Measurements from ENCODE around the gene DAB2IP.
"Not testable (repeated sequence)": the region's sequence is repeated elsewhere in the genome, so short reads cannot be mapped to it uniquely, and the experiment has no call there.

DAB2IP gene

DNA sequence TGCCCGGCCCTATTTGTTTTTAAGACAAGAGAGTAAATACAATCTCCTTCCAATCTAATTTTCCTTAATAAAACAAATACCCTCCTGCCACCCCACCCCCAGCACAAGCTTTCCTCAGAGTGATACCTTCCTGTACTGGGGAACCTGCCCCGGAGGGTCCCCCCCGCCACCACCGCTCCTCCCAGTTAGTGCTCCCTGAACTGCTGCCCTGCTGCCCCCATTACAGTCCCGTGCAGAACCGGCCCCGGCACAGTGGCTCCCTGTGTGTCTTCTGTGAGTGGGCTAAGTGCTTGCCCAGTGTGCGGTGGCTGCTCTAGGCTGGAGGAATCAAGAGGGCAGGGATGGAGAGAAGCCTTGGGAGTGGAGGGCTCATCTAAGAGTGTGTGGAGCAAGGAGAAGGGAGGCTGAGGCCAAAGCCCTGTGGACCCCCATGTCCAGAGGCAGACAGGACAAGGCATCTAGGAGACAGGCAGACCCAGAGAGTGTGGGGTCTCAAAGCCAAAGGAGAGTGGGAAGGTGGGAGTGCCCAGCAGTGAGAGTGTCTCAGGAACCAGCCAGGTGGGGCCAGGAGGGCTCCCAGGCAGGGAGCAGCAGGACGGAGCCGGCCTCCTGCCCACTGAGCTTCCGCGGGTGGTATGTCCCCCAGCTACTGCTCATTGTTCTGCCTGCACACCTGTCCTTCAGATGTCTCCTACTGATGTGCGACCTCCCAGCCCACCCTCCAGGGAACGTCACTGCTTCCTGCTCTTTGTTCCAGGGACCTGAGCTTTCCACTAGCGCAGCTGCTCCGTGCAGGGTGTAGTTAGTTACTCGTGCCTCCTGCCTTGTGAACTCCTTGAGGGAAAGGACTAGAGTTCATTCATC is 129.0 kb downstream of the DAB2IP start:
- no peak for DNase-seq

DNA sequence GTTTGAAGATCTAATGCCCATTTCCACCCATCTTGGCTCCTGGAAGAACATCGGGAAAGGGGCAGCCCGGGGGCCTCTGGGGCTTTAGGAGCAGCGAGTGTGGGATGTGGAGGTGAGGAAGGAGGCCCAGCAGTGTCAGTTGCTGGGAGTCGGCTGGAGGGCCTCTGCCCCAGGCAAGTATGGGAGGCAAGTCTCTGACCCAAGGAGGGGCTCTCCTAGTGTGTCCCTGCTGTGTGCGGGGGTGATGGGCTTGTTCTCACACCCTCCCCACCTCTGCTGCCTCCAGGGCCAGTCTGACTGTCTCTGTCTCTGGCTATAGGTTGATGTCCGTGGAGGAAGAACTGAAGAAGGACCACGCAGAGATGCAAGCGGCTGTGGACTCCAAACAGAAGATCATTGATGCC is 129.7 kb downstream of the DAB2IP start:
- DNase-seq: no peak

DNA sequence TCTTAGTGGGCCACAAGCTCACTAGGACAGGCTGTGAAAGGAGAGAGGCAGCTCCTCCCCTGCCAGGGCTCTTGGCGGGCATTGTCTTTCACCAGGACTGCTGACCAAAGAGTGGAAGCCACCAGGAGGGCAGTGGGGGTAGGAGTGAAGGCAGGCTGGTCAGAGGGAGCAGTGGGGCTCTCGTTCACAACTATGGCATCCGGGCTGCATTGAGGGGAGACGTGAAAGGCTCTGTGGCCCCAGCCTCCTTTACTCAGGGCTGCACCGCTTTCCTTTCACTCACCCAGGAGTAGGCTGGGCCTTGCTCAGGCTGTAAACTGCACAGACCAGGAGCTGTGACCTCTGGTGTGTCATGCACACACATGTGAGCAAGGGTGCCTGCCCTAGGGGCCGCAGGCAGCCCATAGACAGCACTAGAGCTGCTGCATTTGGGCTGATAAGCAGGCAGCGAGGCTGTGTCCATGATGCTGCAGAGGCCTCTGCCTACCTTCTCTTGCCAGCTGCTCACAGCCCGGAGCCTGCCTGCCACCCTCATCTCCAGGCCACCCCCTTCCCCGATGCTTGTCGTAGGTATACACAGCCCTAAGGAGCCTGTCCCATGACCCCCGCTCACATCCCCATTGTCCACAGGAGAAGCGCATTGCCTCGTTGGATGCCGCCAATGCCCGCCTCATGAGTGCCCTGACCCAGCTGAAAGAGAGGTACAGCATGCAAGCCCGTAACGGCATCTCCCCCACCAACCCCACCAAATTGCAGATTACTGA is 130.4 kb downstream of the DAB2IP start:
- DNase-seq: no peak

DNA sequence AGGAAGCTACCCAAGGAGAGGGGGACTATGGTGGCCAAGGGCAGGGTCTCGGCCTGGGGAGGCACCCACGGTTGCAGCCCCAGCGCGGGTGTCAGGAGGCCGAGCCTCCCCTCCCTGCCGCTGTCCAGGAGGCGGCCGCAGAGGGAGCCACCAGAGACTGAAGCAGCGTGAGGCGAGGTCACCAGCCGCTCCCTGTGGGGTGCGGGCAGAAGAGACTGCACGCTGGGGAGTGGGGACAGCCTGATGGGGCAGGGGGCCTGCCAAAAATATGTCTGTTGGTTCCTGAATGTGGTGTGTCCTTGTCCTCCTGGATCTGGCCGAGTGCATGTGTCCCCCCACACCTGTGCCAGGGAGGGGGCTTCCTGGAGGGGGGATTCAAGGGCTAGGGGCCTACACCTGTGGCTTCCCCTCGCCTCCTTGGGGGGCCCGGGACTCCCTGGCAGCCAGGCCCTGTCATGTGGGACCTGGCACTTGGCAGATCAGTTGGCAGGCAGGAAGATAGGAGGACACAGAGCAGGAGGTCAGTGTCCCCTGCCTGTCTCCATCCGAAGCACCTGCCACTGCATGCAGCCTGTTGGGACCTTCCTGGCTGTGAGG is 131.2 kb downstream of the DAB2IP start:
- no peak for DNase-seq

DNA sequence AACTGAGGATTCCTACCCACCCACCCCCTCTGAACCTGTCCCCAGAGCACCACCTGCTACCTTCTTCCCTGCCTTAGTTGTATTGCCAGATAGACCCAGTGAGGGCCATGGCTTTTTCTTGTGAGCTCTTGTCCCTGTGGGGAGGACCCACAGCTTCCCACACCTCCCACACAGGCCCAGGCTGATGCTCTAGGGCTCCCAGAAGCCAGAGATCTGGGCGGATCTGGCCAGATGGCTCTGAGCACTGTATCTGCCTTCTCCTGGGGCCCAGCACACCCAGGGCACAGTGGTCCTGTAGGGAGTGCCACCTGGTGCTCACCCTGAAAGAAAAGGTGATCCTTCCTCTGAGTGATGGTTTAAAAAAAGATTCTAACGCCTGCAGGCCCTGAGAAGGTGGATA is 131.7 kb downstream of the DAB2IP start:
- DNase-seq: no peak

DNA sequence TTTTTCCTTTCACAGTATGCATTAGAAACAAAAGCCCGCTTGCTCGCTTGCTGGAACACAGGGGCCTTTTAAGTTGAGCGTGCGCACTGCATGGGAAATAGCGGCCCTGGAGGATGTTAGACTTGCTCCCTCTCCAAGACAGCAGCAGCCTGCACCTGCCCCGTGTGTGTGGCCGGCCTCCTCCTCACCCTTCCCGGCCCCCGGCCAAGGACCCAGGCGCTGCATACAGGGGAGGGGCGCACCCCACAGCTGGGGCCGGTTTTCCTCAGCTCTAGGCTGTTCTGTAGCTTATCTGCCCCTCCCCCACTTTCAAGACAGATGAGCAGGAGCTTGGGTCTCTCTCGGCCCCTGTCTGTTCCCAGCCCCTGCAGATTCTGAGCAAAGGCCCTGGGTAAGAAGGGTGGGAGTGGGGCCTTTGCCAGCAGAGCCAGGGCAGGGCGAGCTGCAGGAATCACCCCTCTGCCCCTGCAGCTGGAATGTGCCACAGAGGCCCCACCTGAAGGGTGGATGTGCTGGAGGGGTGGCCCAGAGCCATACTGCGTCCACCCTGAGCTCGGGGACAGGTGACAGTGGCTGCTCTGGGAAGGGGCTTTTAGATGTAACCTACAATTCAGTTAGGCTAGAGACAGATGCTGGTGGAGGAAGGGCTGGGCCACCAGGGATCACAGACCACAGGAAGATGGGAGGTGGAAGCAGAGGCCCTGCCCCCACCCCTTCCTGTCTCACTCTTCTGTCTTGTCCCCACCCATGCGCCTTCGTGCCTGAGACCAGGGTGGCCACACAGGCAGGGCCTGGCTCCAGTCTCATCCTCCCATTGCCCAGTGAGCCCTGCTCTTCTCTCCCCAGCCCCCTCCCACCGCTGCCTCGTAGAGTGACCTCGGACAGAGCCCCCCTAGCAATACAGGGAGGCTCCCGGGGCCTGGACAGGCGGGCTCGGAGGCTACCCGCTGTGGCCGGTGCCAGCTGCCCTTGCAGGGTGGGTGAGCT is 132.4 kb downstream of the DAB2IP start:
- DNase-seq: no peak

DNA sequence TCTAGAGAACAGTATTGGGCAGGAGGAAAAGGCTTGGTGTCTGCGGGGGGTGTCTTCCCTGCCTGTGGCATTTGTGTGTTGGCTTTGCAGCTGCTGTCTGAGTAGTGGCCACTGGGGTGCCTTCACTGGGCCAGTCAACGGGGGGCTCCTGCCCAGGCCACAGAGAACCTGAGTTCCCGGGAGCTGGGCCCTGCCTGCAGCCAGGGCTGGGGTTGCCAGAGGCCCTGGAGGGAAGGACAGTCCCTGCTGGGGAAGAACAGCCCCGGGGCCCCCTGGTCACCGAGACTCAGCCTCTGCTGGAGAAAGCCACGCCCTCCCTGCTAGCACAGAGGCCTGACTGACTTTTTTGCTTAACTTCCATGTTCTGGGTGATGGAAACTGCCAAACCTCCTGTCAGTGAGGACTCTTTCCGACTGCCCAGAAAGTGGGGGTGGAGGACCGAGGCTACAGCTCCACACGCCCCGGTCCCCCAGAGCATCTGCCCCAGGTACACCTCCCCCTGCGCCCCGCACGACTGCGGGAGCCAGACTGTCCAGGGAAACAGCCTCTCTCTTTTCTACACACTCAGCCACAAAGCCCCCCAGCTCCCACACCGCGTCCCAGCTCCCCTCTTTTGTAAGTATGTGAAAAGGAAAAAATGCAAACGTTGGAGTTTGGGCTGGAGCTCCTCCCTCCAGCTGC is 133.4 kb downstream of the DAB2IP start:
- no peak for DNase-seq

DNA sequence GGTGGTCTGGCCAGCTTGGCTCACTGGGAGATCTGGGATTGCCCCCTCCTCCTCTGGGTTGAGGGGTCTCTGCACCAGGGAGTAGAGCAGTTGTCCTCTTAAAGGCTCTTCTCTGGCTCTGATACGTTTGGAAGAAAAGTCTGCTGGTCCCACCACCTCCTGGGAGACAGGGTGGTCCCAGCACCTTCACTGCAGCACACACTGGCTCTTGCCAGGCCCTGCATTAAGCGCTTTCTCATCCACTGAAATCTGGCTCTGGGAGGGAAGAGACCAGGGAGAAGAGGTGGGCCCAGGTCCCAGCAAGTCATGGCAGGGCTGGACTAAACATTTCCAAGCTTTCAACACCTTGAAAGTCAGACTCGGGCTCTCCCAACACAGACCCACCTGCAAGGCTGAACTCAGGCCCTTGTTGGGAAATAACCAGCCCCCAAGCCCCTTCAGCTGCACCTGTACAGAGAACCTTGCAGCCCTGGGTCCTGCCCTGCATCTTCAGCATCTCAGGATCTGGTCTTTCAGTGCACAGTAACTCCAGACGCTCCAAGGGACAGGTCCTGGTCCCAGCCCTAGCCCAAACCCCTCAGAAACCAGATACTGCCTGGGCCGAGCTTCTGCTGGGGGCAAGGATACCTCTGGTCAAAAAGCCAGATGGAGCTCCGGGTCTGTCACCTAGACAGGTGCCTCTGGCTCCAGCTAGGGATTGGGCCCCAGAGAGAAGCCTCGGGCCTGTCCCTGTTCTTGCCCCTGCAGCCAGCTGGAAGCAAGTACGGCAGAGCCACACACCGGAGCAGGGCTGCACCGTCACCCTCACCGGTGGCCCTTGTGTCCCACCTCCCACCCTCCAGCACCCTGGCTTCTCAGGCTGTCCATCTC is 134.5 kb downstream of the DAB2IP start:
- no peak for DNase-seq

DNA sequence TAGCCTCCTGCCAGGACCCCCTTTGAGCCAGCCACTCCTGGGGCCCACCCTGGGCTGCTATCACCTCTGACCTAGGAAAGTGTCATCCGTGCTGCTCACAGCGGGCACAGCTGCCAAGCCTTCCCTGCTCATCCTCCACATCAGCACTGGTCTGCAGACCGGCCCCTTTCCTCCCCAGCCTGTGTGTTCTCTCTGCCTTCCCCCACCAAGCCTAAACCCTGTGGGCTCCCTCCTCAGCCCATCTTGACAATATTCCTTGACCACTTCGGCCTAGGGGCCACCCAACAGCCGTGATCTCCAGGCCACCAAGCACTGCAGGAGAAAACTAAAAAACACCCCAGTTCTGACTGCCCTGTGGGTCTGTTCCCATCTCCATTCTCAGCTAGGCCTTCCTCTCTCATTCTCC is 135.1 kb downstream of the DAB2IP start:
- no peak for DNase-seq

DNA sequence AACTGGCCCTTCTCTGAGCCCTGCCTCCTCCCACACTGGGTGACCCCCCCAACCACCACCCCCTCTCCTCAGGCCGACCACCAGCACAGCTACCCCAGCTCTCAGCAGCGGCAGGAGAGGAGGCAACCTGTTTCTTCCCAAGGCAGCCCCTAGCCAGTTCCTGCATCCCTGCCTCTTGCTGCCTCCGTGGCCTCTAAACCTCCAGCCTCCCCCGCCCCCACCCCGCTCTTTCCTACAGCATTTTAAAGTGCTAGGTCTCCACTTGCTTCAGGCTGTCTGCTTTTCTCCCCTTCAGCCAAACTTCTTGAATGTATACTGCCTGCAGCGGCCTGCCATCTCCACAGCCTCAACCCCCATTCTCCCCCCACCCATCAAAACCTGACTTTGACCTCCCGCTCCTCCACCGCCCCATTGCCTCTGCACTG is 135.6 kb downstream of the DAB2IP start:
- no peak for DNase-seq

DNA sequence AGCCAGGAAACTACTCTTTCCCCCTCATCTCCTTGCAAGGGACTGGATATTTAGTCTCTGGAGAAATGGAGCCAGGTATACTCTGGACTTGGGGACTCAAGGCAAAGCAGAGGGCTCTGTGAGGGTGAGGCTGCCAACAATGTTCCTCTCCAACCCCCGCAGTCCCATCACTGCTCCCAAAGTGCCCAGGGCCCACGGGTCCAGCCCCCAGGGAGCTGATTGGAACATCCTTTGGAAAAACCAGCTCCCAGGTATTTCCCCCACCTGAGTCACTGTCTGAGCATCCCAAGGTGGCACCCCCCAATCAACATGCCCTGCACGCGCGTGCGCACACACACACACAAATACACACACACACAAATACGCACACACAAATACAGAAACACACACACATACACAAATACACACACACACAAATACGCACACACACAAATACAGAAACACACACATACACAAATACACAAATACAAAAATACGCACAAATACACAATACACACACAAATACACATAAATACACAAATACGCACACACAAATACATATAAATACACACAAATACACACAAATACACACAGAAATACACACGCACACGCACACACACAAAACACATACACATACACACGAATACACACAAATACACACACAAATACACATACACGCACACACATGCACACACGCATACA is 137.4 kb downstream of the DAB2IP start:
- DNase-seq: no peak

DNA sequence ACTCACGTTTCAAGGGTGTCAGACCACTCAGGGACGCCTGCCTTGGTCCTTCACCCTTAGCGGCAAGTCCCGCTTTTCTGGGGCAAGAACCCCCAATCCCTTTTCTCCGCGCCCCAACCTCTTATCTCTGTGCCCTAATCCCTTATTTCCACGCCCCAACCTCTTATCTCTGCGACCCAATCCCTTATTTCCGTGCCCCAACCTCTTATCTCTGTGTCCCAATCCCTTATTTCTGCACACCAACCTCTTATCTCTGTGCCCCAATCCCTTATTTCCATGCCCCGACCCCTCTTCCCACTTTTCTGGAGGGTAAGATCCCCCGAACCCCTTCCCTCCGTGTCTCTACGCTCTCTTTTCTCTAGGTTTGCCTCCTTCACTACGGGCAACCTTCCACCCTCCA is 139.4 kb downstream of the DAB2IP start:
- DNase-seq: no peak

DNA sequence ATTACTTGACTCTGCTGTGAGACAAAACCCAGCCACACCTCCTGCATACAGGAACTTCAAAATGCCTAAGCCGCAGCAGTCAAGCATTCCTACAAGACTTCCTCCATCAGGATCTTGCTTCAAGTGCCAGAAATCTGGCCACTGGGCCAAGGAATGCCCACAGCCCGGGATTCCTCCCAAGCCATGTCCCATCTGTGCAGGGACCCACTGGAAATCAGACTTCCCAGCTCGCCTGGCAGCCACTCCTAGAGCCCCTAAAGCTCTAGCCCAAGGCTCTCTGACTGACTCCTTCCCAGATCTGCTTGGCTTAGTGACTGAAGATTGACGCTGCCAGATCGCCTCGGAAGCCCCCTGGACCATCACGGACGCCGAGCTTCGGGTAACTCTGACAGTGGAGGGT is 141.0 kb downstream of the DAB2IP start:
- not testable (repeated sequence) for DNase-seq

DNA sequence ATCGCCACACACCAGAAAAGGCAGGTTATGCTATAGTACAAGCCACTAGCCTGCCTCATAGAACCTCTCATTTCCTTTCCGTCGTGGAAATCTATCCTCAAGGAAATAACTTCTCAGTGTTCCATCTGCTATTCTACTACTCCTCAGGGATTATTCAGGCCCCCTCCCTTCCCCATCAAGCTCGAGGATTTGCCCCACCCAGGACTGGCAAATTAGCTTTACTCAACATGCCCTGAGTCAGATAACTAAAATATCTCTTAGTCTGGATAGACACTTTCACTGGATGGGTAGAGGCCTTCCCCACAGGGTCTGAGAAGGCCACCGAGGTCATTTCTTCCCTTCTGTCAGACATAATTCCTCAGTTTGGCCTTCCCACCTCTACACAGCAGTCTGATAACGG is 142.9 kb downstream of the DAB2IP start:
- not testable (repeated sequence) for DNase-seq

DNA sequence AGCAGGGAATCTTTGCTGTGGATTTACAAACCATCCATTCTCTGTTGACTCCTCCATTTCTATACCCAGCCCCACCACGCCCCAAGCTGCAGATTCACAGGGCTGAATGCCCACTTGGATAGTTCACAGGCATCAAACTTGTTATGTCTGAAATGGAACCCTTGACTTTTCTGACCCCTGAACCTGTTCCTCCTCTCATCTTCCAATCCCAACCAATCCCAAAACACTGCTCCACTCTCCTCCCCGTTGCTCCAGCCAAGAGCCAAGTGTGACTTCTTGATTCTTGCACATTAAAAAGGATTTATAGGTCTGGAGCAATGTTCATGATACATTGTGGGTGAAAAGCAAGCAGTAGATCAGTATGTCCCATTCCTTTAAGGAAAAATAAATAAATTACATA is 145.6 kb downstream of the DAB2IP start:
- DNase-seq: no peak

DNA sequence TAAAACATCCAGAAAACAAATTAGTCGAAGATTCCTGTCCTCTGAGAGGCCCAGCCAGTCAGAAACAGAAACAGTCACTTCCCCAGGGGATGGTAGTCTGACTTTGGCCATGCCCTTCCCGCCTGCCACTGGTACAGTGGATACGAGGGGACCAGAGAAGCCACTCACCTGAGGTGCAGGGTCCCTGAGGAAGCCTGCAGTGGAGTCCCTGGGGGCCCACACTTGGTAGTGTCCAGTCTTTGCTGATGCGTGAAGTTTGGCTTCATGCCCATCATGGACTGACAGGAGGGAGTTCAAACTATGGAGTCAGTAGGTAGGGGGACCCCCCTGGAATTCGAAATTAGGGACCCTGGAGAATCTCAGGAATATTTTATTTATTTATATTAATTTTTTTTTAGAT is 147.5 kb downstream of the DAB2IP start:
- DNase-seq: no peak

DNA sequence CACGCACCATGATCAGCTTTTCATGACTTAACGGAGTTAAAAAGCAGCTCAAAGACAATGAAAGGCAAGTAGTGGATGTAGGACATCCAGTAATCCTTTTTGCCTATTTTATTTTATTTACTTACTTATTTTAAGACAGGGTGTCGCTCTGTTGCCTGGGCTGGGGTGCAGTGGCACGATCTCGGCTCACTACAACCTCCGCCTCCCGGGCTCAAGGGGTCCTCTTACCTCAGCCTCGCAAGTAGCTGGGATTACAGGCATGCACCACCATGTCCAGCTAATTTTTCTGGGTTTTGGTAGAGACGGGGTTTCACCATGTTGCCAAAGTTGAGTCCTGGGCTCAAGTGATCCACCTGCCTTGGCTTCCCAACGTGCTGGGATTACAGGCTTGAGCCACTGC is 148.9 kb downstream of the DAB2IP start:
- no peak for DNase-seq

DNA sequence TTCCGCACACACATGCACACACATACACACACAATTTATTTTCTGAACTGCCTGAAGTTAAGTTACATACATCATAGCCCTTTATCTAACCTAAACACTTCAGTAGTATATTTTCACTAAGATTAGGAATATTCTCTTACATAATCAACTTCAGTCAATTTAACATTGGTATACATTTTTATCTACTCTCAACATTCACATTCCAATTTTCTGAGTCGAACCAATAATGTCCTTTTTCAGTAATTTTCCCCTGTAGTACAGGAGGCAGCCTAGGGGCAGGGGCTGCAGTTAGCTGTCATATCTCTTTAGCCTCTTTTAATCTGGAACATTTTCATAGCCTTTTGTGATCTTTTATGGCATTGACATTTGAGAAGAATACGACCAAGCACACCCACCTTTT is 150.1 kb downstream of the DAB2IP start:
- DNase-seq: no peak

DNA sequence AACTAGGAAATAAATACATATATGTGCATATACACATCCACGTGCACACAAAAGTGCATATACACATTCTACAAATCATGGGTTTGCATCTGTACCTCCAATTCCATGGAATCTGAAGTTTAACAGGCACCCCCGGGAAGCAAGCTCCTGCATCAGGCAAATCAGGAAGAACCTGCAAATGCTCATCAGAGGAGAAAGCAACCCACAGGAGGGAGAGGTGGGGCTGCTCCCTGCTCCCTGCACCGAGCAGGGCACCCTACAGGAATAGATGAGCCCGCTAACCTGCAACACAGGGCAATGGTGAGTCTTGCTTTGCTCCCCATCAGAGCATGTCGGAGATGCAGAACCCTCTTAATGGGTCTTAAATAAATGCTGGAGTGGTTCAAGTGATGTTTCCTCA is 151.3 kb downstream of the DAB2IP start:
- DNase-seq: no peak

DNA sequence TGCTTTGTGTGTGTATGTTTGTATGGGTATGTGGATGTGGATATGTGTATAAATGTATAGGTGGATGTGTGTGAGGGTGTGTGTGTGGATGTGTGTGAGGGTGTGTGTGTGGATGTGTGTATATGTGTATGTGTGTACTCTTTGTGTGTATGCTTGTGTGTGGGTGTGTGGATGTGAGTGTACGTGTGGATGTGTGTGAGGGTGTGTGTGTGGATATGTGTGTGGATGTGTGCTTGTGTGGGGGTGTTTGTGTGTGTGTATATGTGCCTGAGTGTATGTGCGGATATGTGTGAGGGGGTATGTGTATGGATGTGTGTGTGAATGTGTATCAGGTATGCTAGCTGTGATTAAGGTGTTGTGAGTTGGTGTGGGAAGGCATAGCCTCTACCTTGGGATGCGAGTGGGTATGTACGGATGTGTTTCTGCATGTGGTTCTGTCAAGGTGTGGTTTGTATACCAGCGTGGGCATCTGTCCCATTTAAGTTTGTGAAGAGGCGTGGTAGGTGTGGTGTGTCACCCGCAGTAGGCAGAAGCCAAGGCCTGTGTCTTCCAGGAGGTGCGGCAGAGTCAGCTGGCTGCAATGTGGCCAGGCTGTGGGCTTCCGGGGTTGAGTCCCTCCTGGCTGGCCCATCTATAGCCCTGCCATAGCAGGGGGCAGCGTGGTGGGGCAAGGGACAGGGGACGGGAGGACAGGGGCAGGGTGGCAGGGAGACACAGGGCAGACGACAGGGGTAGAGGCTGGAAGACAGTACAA is 155.8 kb downstream of the DAB2IP start:
- DNase-seq: no peak

Measured in NCI-H1048 (cell line).